GM10266 (cell line): ENCODE data around the gene DNAJB13.

Source experiments
- DNase-seq: peaks from one replicate; pipeline ENCODE4 v3.0.0; 2012; ENCODE audit errors: extremely low spot score
- TF ChIP-seq, protein P1 (sequence below): IDR thresholded peaks from 2 replicates; pipeline ENCODE4 v1.5.1; 2012; ENCODE audit warnings: mild to moderate bottlenecking, low read depth; ENCODE audit not compliant: control insufficient read depth, insufficient read depth; ENCODE audit errors: missing control alignments

The DNAJB13 gene

GRCh38 chr11:73950869-73951710, at the start of gene DNAJB13:
DNAJB13 (plus strand) TSS chr11:73951026; CDS start chr11:73951070, 44 bp downstream.
- TF ChIP-seq, protein P1, sequence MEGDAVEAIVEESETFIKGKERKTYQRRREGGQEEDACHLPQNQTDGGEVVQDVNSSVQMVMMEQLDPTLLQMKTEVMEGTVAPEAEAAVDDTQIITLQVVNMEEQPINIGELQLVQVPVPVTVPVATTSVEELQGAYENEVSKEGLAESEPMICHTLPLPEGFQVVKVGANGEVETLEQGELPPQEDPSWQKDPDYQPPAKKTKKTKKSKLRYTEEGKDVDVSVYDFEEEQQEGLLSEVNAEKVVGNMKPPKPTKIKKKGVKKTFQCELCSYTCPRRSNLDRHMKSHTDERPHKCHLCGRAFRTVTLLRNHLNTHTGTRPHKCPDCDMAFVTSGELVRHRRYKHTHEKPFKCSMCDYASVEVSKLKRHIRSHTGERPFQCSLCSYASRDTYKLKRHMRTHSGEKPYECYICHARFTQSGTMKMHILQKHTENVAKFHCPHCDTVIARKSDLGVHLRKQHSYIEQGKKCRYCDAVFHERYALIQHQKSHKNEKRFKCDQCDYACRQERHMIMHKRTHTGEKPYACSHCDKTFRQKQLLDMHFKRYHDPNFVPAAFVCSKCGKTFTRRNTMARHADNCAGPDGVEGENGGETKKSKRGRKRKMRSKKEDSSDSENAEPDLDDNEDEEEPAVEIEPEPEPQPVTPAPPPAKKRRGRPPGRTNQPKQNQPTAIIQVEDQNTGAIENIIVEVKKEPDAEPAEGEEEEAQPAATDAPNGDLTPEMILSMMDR: no peak
- DNase-seq: peak; percentile 79

DNA sequence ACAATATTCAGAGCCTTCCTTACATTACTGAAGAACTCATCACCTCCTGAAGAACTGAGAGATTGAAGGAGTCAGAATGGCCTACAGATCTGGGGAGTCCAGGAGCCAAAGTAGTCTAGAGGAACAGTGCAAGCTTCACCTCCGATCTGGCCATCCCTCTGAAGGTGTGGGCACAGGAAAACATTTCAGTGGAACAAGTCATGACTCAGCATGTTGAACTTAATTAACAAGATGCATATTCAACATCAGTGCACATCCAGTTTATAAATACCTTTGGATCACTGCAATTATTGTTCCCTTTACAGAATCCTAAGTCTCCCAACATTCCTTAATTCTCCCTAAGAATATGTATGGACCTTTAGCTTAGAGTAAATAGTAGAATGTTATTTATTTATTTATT, 48.5 kb upstream of the DNAJB13 start:
- DNase-seq: no peak
- TF ChIP-seq, protein P1: no peak

GRCh38 chr11:73907191-73907590, 43.6 kb upstream of the DNAJB13 start:
- DNase-seq: no peak

DNA sequence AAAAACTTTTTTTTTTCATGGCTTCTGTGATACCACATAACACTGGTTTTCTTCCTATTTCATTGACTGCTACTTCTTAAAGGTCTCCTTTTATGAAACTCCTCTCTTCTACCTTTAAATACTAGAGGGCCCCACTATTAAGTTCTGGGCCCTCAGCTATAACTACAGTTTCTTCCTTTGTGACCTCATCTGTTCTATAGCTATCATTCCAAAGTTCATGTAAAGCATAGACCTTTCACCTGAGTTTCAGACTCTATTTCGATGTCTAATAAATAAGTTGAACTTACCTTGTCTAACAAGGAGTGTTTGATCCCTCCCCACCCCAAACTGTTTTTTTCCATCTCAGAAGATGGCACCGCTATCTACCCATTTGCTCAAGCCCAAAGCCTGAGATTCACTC, 38.8 kb upstream of the DNAJB13 start:
- TF ChIP-seq, protein P1: no peak
- DNase-seq: no peak

More at GRCh38 chr11:73907191-73907590, 43.6 kb upstream of the DNAJB13 start:
- TF ChIP-seq, protein P1: no peak

DNA sequence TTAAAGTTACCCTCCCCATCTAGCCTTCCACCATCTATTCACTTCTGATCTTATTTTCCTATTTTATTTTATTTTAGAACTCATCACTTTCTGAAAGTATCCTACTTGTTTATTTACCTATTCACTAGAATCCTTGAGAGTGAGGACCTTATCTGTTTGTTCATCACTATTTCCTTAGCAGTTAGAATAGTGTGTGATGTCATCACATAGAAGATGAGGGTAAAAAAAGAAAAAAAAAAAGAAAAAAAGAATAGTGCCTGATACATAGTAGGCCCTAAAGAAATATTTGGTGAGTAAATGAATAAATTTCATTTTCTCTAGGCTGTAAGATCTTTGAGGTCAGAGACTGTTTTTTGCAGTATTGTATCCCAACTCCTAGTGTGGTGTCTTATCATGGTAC, 37.4 kb upstream of the DNAJB13 start:
- TF ChIP-seq, protein P1: no peak
- DNase-seq: no peak

DNA sequence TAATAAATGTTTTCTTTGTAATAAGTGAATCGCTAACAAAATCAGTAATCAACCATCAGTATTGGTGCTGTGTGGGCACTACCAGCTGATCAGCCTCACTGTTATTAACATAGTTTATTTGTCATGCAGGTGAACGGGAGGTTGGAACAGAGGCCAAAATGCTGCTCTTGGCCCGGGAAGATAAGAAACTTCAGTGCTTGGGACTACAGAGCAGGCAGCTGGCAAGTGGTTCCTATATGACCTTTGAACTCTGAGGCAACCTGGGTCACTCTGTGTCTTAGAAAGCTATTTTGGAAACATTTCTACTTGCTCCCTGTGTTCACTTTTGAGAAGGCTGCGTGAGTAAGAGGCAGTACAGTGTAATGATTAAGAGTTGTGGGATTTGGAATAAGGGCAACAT, 36.5 kb upstream of the DNAJB13 start:
- no peak for DNase-seq
- TF ChIP-seq, protein P1: no peak

- no peak for DNase-seq
- TF ChIP-seq, protein P1: no peak
These were observed 34.4 kb upstream of the DNAJB13 start for GRCh38 chr11:73916435-73916834.
